Colonic mucosa (tissue), 4 donors: ENCODE measurements around the gene ROBO1. TPM values are rescaled to one million over a fixed set of nuclear protein-coding genes. Genes with fewer than 3 reads are reported as not detected.

ENCODE experiments used
- DNase-seq: peaks from one replicate; pipeline ENCODE4 v3.0.0-alpha.2; 2020
- H3K27ac ChIP-seq: fragments of 200-600 bp; one replicate; pipeline ENCODE4 v1.8.0; 2021
- H3K27me3 ChIP-seq: fragments of 200-600 bp; one replicate; pipeline ENCODE4 v1.8.0; 2021
- H3K36me3 ChIP-seq: fragments of 200-600 bp; one replicate; pipeline ENCODE4 v1.8.0; 2021
- H3K4me1 ChIP-seq: fragments of 200-600 bp; one replicate; pipeline ENCODE4 v1.8.0; 2021; ENCODE audit warnings: mild to moderate bottlenecking
- H3K4me3 ChIP-seq: fragments of 200-600 bp; one replicate; pipeline ENCODE4 v1.8.0; 2021
- H3K9ac ChIP-seq, 2 donors: one replicate each; pipeline ENCODE4 v1.7.0; 2013; ENCODE audit warnings: control low read depth in 2 of 2, low read depth in 2 of 2, low read length in 2 of 2
- H3K9me3 ChIP-seq: fragments of 200-600 bp; one replicate; pipeline ENCODE4 v1.8.0; 2021
- CTCF ChIP-seq: fragments of 200-600 bp; IDR thresholded peaks from one replicate; pipeline ENCODE4 v1.8.0; 2022; ENCODE audit warnings: antibody characterized with exemption, mild to moderate bottlenecking
- intact Hi-C: fragments of 100-400 bp; cut with DNase I; formaldehyde crosslinking; loops from one replicate; pipeline ENCODE4 v1.14.1; 2022
- total RNA-seq, 2 donors: library from RNA; stranded (reverse); fragmentation: NEBNext Ultra II Directional in 1 of 2; extraction: Animal tissue kit (Norgen Biotek cat#: 25700) in 1 of 2; gene quantifications; one replicate each; pipeline ENCODE4 v1.2.1, GENCODE V29; 2021
- donor health status: healthy.
- donor health status: DM: no; HTN: no; CAD: no.
- donor health status: DM: no; HTN: no; CAD: no.

ROBO1 gene
- total RNA-seq, 2 donors from 2014 or later, result 8.1 to 9.4 TPM

GRCh38 chr3:79406175-79406574 lies 361.6 kb downstream of the ROBO1 start:
- Histone ChIP-seq H3K4me3 (no peak overlapping the region), H3K27me3 (no peaks in the 10 kb centered on the region), H3K9ac (no peak overlapping the region), H3K27ac (no peak overlapping the region), H3K4me1 (no peaks in the 10 kb centered on the region), H3K9me3 (no peaks in the 10 kb centered on the region), H3K36me3 (no peaks in the 10 kb centered on the region)
- no peak for TF ChIP-seq CTCF
- intact Hi-C loops, result no loop called here
- DNase-seq, result no peak

GRCh38 chr3:79405183-79405582 lies 362.6 kb downstream of the ROBO1 start:
- Histone ChIP-seq H3K9ac (no peak overlapping the region), H3K4me1 (no peaks in the 10 kb centered on the region), H3K27ac (no peak overlapping the region), H3K27me3 (no peaks in the 10 kb centered on the region), H3K9me3 (no peaks in the 10 kb centered on the region), H3K36me3 (no peaks in the 10 kb centered on the region), H3K4me3 (no peak overlapping the region)
- DNase-seq, result no peak
- intact Hi-C loops, result no loop called here
- no peak for TF ChIP-seq CTCF

GRCh38 chr3:79396595-79396994 lies 371.2 kb downstream of the ROBO1 start:
- Histone ChIP-seq H3K27me3 (no peaks in the 10 kb centered on the region), H3K9me3 (no peaks in the 10 kb centered on the region), H3K4me1 (no peaks in the 10 kb centered on the region), H3K9ac (no peak overlapping the region), H3K27ac (no peak overlapping the region), H3K4me3 (no peak overlapping the region), H3K36me3 (no peaks in the 10 kb centered on the region)
- no peak for TF ChIP-seq CTCF
- intact Hi-C loops, result no loop called here
- no peak for DNase-seq

- Histone ChIP-seq H3K27me3 (no peaks in the 10 kb centered on the region), H3K9ac (no peak overlapping the region), H3K4me3 (no peak overlapping the region), H3K36me3 (no peaks in the 10 kb centered on the region), H3K4me1 (no peaks in the 10 kb centered on the region), H3K9me3 (no peaks in the 10 kb centered on the region), H3K27ac (no peak overlapping the region)
- TF ChIP-seq CTCF, result no peak
- DNase-seq, result no peak
- intact Hi-C loops, result no loop called here
Observed at GRCh38 chr3:79392479-79392878, 375.3 kb downstream of the ROBO1 start.

- no peaks in the 10 kb centered on the region for H3K36me3 ChIP-seq
- intact Hi-C loops, result no loop called here
- no peak overlapping the region for H3K27ac ChIP-seq
- H3K9me3 ChIP-seq, result no peaks in the 10 kb centered on the region
- no peak overlapping the region for H3K4me3 ChIP-seq
- H3K4me1 ChIP-seq, result no peaks in the 10 kb centered on the region
- no peak for DNase-seq
- H3K27me3 ChIP-seq, result no peaks in the 10 kb centered on the region
- no peak overlapping the region for H3K9ac ChIP-seq
- TF ChIP-seq CTCF, result no peak
Observed at GRCh38 chr3:79390352-79390751, 377.4 kb downstream of the ROBO1 start.

- Histone ChIP-seq H3K4me1 (no peaks in the 10 kb centered on the region), H3K4me3 (no peak overlapping the region), H3K27ac (no peak overlapping the region), H3K27me3 (no peaks in the 10 kb centered on the region), H3K9me3 (no peaks in the 10 kb centered on the region), H3K9ac (no peak overlapping the region), H3K36me3 (no peaks in the 10 kb centered on the region)
- intact Hi-C loops, result no loop called here
- no peak for DNase-seq
- no peak for TF ChIP-seq CTCF
Observed at GRCh38 chr3:79385211-79385610, 382.6 kb downstream of the ROBO1 start.
